A549 (cell line): ENCODE data around the gene SMIM44. TPM values are rescaled to one million over a fixed set of nuclear protein-coding genes. Genes with fewer than 3 reads are reported as not detected.

Source experiments
- ATAC-seq, 2 experiments: fragments of 200-7000 bp in 1 of 2; fragments of >200 bp in 1 of 2; cut with Nextera tagmentation in 1 of 2; cut with Tn5 transposase in 1 of 2; 3 replicates each; pipeline versions ENCODE4 v1.8.0 to v1.9.1; 2018 to 2020; ENCODE audit warnings: mild to moderate bottlenecking in 1 of 2, moderate library complexity in 1 of 2
- CTCF ChIA-PET: fragments of 300-600 bp; sonication (Branson Sonifier 250); formaldehyde crosslinking; extraction: SDS; loops from one replicate; lab custom pipeline; 2021; ENCODE audit warnings: antibody characterized with exemption, inconsistent platforms; lab: Yijun Ruan, JAX
- POLR2A ChIA-PET: fragments of 350-600 bp; formaldehyde crosslinking; extraction: SDS; loops from one replicate; lab custom pipeline; 2021; ENCODE audit warnings: antibody characterized with exemption, inconsistent platforms; lab: Yijun Ruan, JAX
- DNase-seq, 2 experiments: peaks; one replicate each; pipeline versions ENCODE4 v3.0.0 to v3.0.0-alpha.2; 2011 to 2016; ENCODE audit warnings: low read depth in 1 of 2, low spot score in 1 of 2
- FAIRE-seq: peaks from 2 replicates; lab custom pipeline; 2011; peaks lifted over from hg19 to GRCh38; lab: Jason Lieb, UNC
- H3K27ac ChIP-seq, 2 experiments: fragments of >200 bp; sonication (Bioruptor Twin); formaldehyde crosslinking; 3 replicates each; pipeline ENCODE4 v1.5.1; 2016 to 2017
- H3K4me1 ChIP-seq: fragments of >200 bp; sonication (Bioruptor Twin); formaldehyde crosslinking; 3 replicates; pipeline ENCODE4 v1.6.1; 2016
- H3K4me2 ChIP-seq: fragments of >200 bp; sonication (Bioruptor Twin); formaldehyde crosslinking; 3 replicates; pipeline ENCODE4 v1.6.1; 2016
- H3K4me3 ChIP-seq: fragments of >200 bp; sonication (Bioruptor Twin); formaldehyde crosslinking; 3 replicates; pipeline ENCODE4 v1.5.1; 2016
- H3K9me3 ChIP-seq: fragments of >200 bp; sonication (Bioruptor Twin); formaldehyde crosslinking; 3 replicates; pipeline ENCODE4 v1.6.1; 2016
- BHLHE40 ChIP-seq: IDR thresholded peaks from 2 replicates; pipeline ENCODE4 v1.6.1; 2012; ENCODE audit warnings: low read depth, low read length, inconsistent platforms
- CBX2 ChIP-seq: fragments of 200-600 bp; sonication (generic); IDR thresholded peaks from 2 replicates; pipeline ENCODE4 v1.6.1; 2016; ENCODE audit warnings: low read depth, mild to moderate bottlenecking, borderline replicate concordance
- CBX8 ChIP-seq: fragments of 200-600 bp; sonication (generic); IDR thresholded peaks from 2 replicates; pipeline ENCODE4 v1.6.1; 2016
- CEBPB ChIP-seq, 2 experiments: fragments of >200 bp in 1 of 2; sonication (Bioruptor Twin) in 1 of 2; formaldehyde crosslinking in 1 of 2; IDR thresholded peaks; 2 replicates each; pipeline ENCODE4 v1.6.1; 2012 to 2016
- CHD2 ChIP-seq: fragments of 150-350 bp; IDR thresholded peaks from 2 replicates; pipeline ENCODE4 v1.6.1; 2014; ENCODE audit warnings: low read length; ENCODE audit not compliant: partially characterized antibody
- EHF ChIP-seq: fragments of 250-450 bp; sonication (Bioruptor Pico); IDR thresholded peaks from 2 replicates; pipeline ENCODE4 v1.5.0; 2020; ENCODE audit warnings: mild to moderate bottlenecking
- EP300 ChIP-seq, 2 experiments: fragments of >200 bp; sonication (Bioruptor Twin); formaldehyde crosslinking; IDR thresholded peaks; 2 replicates in 1 of 2; 3 replicates in 1 of 2; pipeline ENCODE4 v1.6.1; 2016 to 2017
- ESRRA ChIP-seq: fragments of 150-350 bp; IDR thresholded peaks from 2 replicates; pipeline ENCODE4 v1.6.1; 2014; ENCODE audit warnings: mild to moderate bottlenecking, low read length, borderline replicate concordance
- FOSB ChIP-seq: fragments of 250-450 bp; sonication (Bioruptor Pico); IDR thresholded peaks from 2 replicates; pipeline ENCODE4 v1.5.0; 2020; ENCODE audit warnings: mild to moderate bottlenecking, moderate library complexity
- GATA3 ChIP-seq: IDR thresholded peaks from 2 replicates; pipeline ENCODE4 v1.6.1; 2012; ENCODE audit warnings: borderline replicate concordance
- HEYL ChIP-seq: fragments of 250-450 bp; sonication (Bioruptor Pico); IDR thresholded peaks from 2 replicates; pipeline ENCODE4 v1.8.0; 2021; ENCODE audit warnings: mild to moderate bottlenecking, moderate library complexity
- HMGXB4 ChIP-seq: fragments of 250-450 bp; sonication (Bioruptor Pico); IDR thresholded peaks from 2 replicates; pipeline ENCODE4 v1.5.0; 2021; ENCODE audit warnings: mild to moderate bottlenecking, moderate library complexity, borderline replicate concordance
- KDM1A ChIP-seq: fragments of 200-600 bp; sonication (generic); IDR thresholded peaks from 2 replicates; pipeline ENCODE4 v1.6.1; 2016; ENCODE audit warnings: low read depth, mild to moderate bottlenecking
- MAFK ChIP-seq: fragments of 450-650 bp; IDR thresholded peaks from 2 replicates; pipeline ENCODE4 v1.6.1; 2014; ENCODE audit not compliant: partially characterized antibody
- RAD21 ChIP-seq, 2 experiments: fragments of >200 bp in 1 of 2; sonication (Bioruptor Twin) in 1 of 2; formaldehyde crosslinking in 1 of 2; IDR thresholded peaks in 1 of 2; conservative IDR thresholded peaks in 1 of 2; 2 replicates in 1 of 2; 3 replicates in 1 of 2; pipeline ENCODE4 v1.6.1; 2012 to 2018; ENCODE audit warnings: inconsistent platforms in 1 of 2
- RARB ChIP-seq: fragments of 250-450 bp; sonication (Bioruptor Pico); IDR thresholded peaks from 2 replicates; pipeline ENCODE4 v1.8.0; 2021; ENCODE audit warnings: mild to moderate bottlenecking, moderate library complexity
- RFX5 ChIP-seq: fragments of 450-650 bp; IDR thresholded peaks from 2 replicates; pipeline ENCODE4 v1.7.1; 2014; ENCODE audit warnings: antibody characterized with exemption, mild to moderate bottlenecking, moderate library complexity
- RNF2 ChIP-seq: fragments of 200-600 bp; sonication (generic); IDR thresholded peaks from 2 replicates; pipeline ENCODE4 v1.6.1; 2016; ENCODE audit warnings: low read depth, mild to moderate bottlenecking, antibody characterized with exemption, moderate library complexity, borderline replicate concordance
- SREBF2 ChIP-seq: fragments of 450-650 bp; IDR thresholded peaks from 2 replicates; pipeline ENCODE4 v1.6.1; 2014; ENCODE audit warnings: mild to moderate bottlenecking, moderate library complexity
- USF2 ChIP-seq: fragments of 450-650 bp; IDR thresholded peaks from 2 replicates; pipeline ENCODE4 v1.6.1; 2014; ENCODE audit warnings: antibody characterized with exemption
- ZSCAN20 ChIP-seq: fragments of 250-450 bp; sonication (Bioruptor Pico); IDR thresholded peaks from 2 replicates; pipeline ENCODE4 v1.8.0; 2022; ENCODE audit warnings: mild to moderate bottlenecking, moderate library complexity
- WGBS: methylation state at CpG from one replicate; pipeline ENCODE4 v1.1.6; 2017; ENCODE audit errors: missing lambda C conversion rate; 5-methylcytosine and 5-hydroxymethylcytosine counted together
- polyA plus RNA-seq, 4 experiments: library from polyadenylated mRNA; depleted of rRNA in 3 of 4; stranded (reverse); fragments of >200 nt; fragmentation: RNase III in 1 of 4; extraction: RNeasy Plus Mini Kit Qiagen cat#74134 plus additional on column Dnase treatment in 1 of 4; gene quantifications; 2 replicates in 3 of 4; 3 replicates in 1 of 4; pipeline ENCODE4 v1.2.3, GENCODE V29; 2011 to 2017

The SMIM44 gene
- polyA plus RNA-seq, 2 of the 4 experiments (the other 2 are of a cell fraction): not detected

- TF ChIP-seq CBX8 (no peak), RAD21 (conservative IDR thresholded peaks at IDR 0.05 in 1 of 2, IDR thresholded peaks at IDR 0.05 in 1 of 2) (no peak), CEBPB (IDR thresholded peaks at IDR 0.05) (no peak), ZSCAN20 (no peak), RNF2 (no peak), MAFK (no peak), HMGXB4 (CRISPR knock-in tag) (no peak), ESRRA (no peak), FOSB (CRISPR knock-in tag) (no peak), GATA3 (no peak), RFX5 (no peak), USF2 (no peak), SREBF2 (no peak)
- Histone ChIP-seq H3K4me3 (no peak overlapping the region), H3K27ac (no peak overlapping the region), H3K4me2 (no peak overlapping the region), H3K9me3 (no peaks in the 10 kb centered on the region), H3K4me1 (no peaks in the 10 kb centered on the region; the same call in 2 of the 3 replicates)
- ATAC-seq (no peak), DNase-seq (no peak), FAIRE-seq (no peak)
- POLR2A ChIA-PET: no interaction called here
- CTCF ChIA-PET: interaction anchor here (0.9 to 1.0 kb wide), 2 partner anchors 23 to 218 kb away, joined by 3 read pairs; no protein-coding TSS in a partner anchor
- no CpG with 5 or more reads among the region's 40 CpGs for WGBS
Measured at GRCh38 chr19:3522421-3523360, 39.5 kb upstream of the SMIM44 start.

- Histone ChIP-seq H3K9me3 (no peaks in the 10 kb centered on the region), H3K4me1 (peaks cover 13% of the 10 kb centered on the region; the same call in 2 of the 3 replicates), H3K4me2 (no peak overlapping the region), H3K4me3 (no peak overlapping the region), H3K27ac (no peak overlapping the region)
- DNase-seq: no peak
- ChIA-PET POLR2A (no interaction called here), CTCF (interaction anchor here (1.3 kb wide), 1 partner anchor 25 kb away, joined by 3 read pairs; no protein-coding TSS in a partner anchor)
- ATAC-seq: no peak
- WGBS: 96% methylated on average over 7 of the region's 7 CpGs
- TF ChIP-seq EHF (CRISPR knock-in tag) (no peak), BHLHE40 (no peak), CBX2 (no peak), EP300 (IDR thresholded peaks at IDR 0.05) (no peak), KDM1A (no peak), SREBF2 (no peak), ESRRA (no peak), HEYL (CRISPR knock-in tag) (no peak), CHD2 (no peak), RARB (CRISPR knock-in tag) (no peak)
- FAIRE-seq: no peak
Measured at GRCh38 chr19:3521104-3521445, 37.8 kb upstream of the SMIM44 start.
